T follicular helper cell (primary cell): ENCODE data around the gene MAGEH1.

Source experiments
- DNase-seq: peaks from one replicate; pipeline ENCODE4 v3.0.0-alpha.2; 2020; ENCODE audit warnings: low read depth

Gene MAGEH1

DNA sequence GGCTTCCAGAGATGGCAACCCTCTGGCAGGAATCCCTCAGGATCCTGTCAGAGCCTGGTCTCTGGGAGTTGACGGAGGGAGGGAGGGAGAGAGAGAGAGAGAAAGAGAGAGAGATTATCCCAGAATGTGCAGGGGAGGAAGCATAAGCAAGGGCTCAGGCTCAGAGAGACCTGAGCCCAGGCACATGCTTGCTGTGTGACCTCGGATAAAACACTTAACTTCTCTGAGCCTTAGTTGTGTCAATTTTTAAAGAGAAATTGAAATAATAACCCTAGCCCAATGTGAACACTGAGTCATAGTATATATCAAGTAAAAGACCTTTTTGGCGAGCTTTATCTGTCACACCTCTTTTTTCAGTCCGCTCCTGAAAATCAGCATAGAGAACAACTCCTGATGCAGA, 38.2 kb downstream of the MAGEH1 start:
- DNase-seq = no peak

DNA sequence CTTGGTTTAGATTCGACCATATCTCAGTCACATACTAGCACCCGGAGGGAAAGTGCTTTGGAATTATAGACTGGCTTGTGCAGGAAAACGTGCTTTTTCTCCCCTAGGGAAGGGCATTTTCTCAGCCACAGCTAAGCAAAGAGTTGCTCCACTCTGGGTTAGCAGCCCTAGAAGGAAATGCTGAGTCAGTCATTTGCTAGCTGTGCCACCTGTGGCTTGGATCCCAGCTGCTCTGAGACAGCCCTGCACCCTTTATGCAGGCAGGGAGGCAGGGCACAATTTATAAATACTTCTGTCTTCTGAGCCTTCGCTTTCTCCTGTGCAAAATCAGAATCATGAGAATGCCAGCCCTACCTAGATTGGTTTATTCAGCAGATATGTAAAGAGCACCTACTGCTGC, 39.0 kb downstream of the MAGEH1 start:
- DNase-seq = no peak
